Measurements from ENCODE around the gene MTHFS.

MTHFS gene

DNA sequence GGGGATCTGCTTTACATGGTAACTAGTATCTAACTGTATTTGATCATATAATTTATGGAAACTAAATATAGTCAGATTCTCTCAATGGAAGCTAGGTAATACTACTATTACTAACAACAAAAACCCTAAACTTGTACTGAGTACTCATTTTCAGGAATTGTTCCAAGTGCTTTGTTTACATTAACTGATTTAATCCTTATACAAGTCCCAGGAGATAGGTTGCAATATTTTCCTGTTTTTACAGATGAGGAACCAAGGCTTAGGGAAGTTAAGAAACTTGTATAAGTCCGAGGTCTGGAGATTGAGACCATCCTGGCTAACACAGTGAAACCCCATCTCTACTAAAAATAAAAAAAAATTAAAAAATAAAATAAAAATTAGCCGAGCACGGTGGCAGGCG lies 7.5 kb upstream of the MTHFS start:
- H3K27ac ChIP-seq: peak overlapping the region; percentile 32
- no peak for TF ChIP-seq CTCF (conservative IDR thresholded peaks at IDR 0.05)

GRCh38 chr15:79903626-79904025 lies 6.8 kb upstream of the MTHFS start:
- H3K27ac ChIP-seq: peak overlapping the region; percentile 32
- no peak for TF ChIP-seq CTCF (conservative IDR thresholded peaks at IDR 0.05)

DNA sequence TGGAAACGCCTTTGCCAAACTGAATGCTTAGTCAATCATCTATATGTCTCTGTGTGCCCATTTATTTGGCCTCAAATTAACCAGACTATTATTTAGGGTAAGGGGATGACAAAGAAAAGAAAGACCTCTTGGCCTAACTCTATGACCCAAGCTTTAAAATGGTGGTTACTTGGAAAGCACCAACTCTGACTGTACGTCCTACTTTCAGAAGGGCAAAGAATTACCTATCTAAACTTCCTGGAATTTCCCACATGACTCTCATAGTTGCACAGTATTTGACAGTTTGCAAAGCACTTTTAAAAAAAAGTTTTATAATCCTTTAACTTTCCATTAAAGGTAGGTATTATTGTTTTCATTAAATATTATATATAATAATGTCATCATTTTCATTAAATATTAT lies 6.3 kb upstream of the MTHFS start:
- TF ChIP-seq CTCF (conservative IDR thresholded peaks at IDR 0.05): no peak
- H3K27ac ChIP-seq: peak overlapping the region; percentile 80

DNA sequence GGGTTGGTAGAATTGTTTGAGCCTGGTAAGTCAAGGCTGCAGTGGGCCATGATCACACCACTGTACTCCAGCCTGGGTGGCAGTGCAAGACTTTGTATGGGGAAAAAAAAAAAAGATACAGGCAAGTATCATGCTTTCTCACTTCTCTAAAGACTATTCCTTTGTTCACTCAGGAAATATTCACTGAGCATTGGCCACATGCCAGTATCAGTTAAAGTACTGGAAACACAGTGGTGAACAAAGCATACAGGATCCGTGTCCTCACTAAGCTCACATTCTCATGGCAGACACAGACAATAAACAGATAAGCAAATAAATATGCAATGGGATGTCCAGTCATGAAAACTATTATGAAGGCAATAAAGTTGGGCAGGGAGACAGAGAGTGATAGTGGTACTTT lies 5.1 kb upstream of the MTHFS start:
- H3K27ac ChIP-seq: peak overlapping the region; percentile 80
- TF ChIP-seq CTCF (conservative IDR thresholded peaks at IDR 0.05): no peak

GRCh38 chr15:79900818-79901378 lies 4.1 kb upstream of the MTHFS start:
- peak overlapping the region; percentile 80 for H3K27ac ChIP-seq

GRCh38 chr15:79900087-79900486 lies 3.3 kb upstream of the MTHFS start:
- TF ChIP-seq CTCF (conservative IDR thresholded peaks at IDR 0.05): no peak
- H3K27ac ChIP-seq: no peak overlapping the region

GRCh38 chr15:79898786-79899185 lies 2.0 kb upstream of the MTHFS start:
- H3K27ac ChIP-seq: peak overlapping the region; percentile 99

GRCh38 chr15:79898369-79898768 lies 1.6 kb upstream of the MTHFS start:
- no peak for TF ChIP-seq CTCF (conservative IDR thresholded peaks at IDR 0.05)
- peak overlapping the region; percentile 99 for H3K27ac ChIP-seq

GRCh38 chr15:79897701-79898113 lies 893 bp upstream of the MTHFS start:
- TF ChIP-seq CTCF (conservative IDR thresholded peaks at IDR 0.05): no peak
- H3K27ac ChIP-seq: peak overlapping the region; percentile 99

Data from VCaP (cell line).